EH (cell line): ENCODE measurements around the gene ESRP2.

Source experiments
- DNase-seq: peaks from one replicate; pipeline ENCODE4 v3.0.0-alpha.2; 2015; ENCODE audit warnings: low read depth

ESRP2 gene

DNA sequence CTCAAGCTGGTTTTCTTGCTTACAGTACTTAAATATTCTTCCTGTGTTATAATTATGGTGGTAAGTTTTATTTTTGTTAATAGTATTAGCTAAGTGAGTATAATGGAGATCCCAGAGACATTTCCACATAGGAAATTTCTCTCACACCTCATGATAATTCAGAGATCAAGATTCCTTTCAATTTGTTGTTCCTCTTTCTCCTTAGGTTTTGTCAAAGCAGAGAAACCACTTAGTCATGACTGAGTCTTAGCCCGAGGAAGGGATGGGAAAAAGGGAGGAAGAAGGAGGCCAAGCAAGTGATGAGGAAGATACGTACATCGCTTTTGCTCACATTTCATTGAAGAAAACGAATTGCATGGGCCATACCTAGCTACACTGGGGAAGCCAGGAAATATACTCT lies 18.4 kb downstream of the ESRP2 start:
- DNase-seq = no peak

DNA sequence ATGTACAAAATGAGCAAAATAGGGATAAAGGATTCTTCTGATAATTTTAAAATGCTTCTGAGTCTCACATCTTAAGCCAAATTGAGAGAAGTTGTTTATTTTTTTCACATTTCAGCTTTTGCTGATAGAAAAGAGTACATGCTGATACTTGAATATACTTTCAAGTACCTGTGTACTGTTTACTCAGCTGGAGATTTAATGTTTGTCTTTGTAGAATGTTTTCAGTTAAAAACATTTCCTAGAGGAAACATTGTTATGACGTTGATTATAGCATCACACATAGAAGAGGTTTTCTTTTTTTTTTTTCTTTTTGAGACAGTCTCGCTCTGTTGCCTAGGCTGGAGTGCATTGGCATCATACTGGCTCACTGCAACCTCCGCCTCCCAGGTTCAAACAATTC lies 19.7 kb downstream of the ESRP2 start:
- no peak for DNase-seq

DNA sequence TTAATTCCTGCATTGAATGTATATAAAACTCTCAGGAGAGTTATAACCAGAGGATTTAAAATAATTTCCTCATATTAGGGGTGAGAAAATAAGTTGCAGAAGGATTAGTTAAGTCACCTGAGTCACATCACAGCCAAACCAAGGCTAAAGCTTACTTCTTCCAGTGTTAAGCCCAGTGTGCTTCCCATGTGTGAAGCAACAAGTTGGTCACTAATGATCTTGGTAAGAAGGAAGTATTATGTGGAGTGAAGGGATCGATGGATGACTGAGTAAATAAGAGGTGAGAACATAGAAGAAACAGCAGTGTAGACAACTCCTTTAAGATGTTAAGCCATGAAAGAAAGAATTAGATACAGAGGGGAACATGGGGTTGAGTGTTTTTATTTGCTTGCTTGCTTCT lies 20.6 kb downstream of the ESRP2 start:
- no peak for DNase-seq

DNA sequence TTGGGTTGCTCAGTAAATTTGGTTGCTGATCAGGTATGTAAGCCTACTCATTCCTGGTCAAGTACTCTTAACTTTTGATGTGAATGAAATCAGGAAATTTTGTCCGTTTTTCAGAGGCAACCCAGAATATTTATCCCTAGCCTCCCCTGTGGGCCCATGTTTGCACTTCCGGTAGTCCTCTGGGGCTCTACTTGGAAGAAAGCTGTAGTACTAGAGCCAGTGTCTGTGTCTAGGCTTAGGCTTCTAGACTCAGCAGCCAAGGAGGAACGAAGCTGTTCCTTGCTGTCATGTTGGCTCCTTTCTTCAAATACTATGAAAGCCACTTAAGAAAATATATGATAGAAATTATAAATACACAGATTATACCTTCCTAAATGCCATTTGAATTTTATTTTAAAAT lies 21.2 kb downstream of the ESRP2 start:
- DNase-seq = no peak

DNA sequence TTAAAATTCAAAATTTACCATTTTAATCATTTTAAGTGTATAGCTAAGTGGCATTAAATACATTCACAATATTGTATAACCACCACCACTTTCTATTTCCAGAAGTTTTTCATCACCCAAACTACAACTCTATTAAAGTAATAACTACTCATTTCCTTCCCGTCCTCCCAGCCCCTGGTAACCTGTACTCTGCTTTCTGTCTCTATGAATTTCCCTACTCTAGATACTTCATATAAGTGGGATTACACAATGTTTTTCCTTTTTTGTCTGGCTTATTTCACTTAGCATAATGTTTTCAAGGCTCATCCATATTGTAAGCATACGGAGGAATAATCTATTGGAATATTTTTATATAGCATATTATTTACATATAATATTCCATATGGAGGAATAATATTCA lies 29.7 kb downstream of the ESRP2 start:
- no peak for DNase-seq

DNA sequence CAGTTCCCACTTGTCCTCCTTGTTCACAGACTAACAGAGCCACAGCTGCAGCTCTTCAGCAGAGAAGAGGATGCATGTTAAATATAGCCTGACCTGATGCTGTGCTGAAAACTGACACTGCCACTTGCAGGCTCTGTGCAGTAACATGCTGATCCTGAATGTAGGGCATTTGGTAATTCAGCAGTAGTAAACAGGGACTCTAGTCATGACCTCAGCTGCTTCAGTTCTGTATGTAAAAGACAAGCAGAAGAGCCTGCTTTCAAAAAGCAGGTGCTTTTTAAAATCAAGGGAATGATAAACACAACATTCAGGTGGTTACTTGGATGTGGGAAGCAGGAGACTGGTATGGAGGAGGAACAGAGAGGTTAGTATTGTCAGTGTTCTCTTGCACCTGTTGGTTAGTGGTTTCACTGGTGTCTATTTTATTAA lies 33.8 kb downstream of the ESRP2 start:
- DNase-seq = peak; percentile 4

DNA sequence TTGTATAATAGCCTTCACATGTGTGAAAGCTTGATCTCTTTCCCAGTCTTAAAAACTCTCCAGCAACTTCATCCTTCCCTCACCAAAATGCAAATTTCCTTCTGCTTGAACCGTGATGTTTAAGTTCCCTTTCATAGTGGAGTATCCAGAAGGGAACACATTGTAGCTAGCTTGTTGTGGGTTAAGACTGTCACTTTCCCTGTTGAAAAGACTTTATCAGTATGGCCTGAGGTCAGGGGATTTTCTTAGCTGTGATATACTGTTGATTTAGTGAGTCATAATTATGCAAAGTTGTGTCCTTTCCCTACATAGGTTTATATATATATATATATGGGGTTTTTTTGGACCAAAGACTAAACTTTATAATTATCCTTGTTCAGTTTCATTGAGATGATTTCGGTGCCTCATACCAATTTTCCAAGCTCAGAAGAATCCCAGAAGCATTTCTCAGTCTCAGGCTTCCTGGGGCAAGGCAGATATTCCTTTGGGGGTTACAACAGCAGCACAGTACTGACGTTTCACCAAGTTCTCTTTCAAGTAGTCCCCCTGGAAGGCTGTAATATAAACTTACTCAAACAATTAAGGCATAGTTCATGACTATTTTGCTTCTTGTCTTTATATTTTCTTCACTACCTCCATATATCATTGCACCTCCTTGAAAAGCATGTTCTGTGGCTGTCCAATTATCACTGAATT lies 35.7 kb downstream of the ESRP2 start:
- DNase-seq = peak; percentile 64

DNA sequence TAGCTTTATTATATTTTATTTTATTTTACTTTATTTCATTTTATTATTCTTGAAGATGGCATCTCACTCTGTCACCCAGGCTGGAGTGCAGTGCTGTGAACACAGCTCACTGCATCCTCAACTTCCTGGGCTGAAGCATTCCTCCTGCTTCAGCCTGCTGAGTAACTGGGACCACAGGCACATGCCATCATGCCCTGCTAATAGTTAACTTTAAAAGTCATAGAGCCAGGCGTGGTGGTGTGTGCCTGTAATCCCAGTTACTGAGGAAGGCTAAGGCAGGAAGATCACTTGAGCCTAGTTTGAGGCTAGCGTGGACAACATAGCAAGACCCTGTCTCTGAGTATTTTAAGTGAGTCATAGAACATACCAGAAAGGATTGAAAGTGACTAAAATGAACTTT lies 38.7 kb downstream of the ESRP2 start:
- peak; percentile 71 for DNase-seq

DNA sequence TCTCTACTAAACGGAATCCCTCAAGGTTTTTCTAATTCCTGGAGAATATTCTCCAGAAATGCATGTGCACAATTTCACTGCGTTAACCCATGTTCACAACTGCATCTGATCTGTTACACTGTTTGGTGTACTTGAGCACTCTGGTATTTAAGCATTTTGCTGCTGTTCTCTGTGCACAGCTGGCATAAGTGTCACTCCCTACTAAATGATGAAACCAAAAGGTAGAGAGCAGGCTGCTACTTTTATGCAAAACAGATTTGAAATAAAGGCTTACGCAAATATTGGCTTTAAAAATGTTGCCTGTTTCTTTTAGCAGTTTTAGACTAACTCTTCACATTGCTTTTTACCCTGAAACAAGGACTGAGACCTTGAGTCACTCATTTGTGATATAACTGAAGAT lies 41.7 kb downstream of the ESRP2 start:
- no peak for DNase-seq

DNA sequence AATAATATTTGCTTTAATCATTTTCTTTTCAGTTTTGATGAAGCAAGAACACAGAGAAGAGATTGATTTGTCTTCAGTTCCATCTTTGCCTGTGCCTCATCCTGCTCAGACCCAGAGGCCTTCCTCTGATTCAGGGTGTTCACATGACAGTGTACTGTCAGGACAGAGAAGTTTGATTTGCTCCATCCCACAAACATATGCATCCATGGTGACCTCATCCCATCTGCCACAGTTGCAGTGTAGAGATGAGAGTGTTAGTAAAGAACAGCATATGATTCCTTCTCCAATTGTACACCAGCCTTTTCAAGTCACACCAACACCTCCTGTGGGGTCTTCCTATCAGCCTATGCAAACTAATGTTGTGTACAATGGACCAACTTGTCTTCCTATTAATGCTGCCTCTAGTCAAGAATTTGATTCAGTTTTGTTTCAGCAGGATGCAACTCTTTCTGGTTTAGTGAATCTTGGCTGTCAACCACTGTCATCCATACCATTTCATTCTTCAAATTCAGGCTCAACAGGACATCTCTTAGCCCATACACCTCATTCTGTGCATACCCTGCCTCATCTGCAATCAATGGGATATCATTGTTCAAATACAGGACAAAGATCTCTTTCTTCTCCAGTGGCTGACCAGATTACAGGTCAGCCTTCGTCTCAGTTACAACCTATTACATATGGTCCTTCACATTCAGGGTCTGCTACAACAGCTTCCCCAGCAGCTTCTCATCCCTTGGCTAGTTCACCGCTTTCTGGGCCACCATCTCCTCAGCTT lies 45.0 kb downstream of the ESRP2 start:
- DNase-seq = no peak

DNA sequence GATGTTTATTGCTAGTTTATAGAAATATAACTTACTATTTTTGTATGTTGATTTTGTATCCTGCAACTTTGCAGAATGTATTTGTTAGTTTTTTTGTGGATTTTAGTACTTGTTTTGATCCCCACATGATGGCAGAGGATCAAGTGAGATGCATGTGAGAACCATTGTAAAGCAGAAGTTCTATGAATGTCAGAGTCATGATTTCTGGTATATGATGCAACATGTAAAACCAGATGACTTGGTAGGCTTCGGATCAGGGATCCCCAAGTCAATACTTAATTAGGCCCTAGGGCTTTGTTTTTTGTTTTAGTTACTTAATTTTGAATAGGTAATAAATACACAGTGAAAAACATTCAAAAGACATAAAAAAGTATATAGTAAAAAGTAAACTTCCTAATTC lies 45.8 kb downstream of the ESRP2 start:
- no peak for DNase-seq

DNA sequence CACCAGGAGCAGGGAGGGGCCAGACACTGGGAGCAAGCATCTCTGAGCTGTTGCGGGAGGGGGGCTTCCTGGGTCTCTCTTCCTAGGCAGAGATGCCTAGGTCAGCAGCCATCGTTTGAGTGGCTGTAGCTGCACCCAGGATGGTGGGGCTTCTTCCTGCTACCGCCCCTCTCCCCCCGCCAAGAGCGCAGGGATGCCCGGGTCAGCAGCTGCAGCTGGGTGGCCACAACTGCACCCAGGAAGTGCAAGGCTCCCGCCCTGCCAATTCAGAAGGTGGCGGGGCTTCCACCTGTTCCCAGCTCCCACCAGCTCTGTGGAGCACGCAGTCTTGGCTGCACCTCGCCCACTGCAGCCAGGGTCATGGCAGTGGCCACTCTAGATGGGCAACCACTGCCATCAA lies 47.8 kb downstream of the ESRP2 start:
- DNase-seq = no peak

DNA sequence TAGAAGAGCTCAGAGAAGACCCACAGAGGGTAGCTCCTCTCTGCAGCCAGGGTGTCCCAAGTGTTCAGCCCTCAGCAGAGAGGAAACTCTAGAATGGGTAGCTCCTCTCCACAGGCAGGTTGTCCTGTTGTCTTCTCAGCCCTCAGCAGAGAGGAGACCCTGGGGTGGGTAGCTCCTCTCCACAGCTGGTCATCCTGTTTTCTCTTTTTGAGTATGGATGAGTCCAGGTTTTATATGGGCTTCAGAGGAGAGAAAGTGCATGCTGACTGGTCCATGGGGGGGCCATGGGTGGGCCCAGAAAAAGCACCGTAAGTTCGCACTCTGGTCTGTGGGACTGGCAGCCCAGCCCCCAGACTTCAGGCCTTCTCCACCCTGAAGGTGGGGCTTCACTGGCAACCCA lies 48.4 kb downstream of the ESRP2 start:
- no peak for DNase-seq

DNA sequence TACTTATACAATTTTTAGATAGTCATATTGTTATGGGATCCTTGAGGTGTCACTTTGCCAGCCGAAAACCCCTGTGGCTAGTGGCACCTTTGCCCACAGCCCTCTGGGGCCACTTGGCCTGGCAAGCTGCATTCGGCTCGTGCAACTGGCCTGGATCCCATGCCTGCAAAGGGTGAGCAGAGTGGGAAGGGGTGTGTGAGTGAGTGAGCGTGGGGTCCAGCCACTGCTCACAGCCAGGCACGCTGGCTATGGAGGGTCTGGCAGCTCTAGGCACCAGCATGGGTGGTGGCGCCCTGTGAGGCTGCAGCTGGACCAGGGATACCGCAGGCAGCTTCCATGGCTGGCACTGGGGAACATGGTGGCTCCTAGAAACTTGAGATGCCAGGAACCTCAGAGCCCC lies 49.0 kb downstream of the ESRP2 start:
- no peak for DNase-seq

DNA sequence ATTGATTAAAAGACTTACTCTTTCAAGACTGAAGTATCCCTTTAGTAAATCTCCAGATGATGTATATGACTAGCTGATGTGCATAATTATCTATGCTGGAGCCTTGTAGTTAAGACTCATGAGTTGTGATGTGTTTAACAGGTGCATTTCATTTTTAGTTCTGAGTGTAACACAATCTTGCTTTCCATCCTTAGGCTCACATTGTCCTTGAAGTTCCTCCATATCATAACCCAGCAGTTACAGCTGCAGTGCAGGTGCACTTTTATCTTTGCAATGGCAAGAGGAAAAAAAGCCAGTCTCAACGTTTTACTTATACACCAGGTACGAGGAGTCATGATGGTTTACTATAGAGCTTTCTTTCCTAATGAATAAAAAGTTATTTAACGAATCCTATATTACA lies 52.9 kb downstream of the ESRP2 start:
- DNase-seq = no peak

DNA sequence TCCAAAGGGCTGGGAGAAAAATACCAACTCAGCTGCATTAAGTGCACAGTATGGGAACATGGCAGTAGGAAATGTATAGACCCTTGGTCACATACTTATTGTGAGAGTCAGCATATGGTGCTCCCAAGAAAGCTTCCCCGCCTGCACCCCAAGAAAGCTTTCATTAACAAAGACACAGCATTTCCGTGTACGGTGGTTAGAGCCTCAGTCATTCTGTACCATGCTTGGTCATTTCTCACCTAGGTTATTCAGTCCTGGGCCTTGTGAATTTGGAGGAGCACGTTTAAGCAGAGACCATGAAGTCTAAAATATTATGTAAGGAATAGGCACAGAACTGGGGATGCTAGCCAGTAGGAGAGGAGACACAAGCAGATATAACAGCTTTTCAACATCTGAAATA lies 56.1 kb downstream of the ESRP2 start:
- no peak for DNase-seq

DNA sequence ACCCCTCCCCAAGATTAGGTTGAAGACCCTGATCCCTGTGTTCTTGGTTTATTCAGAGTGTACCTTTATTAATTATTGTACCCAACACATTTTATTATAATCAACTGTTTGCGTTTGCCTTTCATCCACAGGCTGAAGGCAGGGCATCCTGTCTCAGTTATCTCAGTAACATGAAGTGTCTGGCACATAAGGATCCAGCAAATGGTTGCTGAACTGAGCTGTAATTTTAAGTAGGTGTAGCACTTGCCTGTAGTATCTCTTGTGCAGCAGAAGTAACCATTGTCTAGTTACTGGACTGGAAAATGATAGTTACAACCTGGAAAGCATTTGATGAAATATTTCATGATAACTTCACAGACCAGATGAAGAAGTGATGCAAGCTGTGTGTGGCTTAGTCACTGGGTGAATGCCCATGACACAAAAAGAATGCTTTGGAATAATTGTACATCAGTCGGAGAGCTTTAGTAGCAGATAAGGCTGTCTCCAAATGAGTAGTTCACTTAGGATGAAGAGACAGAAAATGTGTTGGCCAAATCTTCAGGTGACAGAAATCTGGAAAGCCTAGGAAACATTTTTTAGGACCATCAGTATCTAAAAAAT lies 56.6 kb downstream of the ESRP2 start:
- no peak for DNase-seq
